ENCODE results near the gene GOLGA8R.
"Not testable (repeated sequence)": the region's sequence is repeated elsewhere in the genome, so short reads cannot be mapped to it uniquely, and the experiment has no call there.

DNA sequence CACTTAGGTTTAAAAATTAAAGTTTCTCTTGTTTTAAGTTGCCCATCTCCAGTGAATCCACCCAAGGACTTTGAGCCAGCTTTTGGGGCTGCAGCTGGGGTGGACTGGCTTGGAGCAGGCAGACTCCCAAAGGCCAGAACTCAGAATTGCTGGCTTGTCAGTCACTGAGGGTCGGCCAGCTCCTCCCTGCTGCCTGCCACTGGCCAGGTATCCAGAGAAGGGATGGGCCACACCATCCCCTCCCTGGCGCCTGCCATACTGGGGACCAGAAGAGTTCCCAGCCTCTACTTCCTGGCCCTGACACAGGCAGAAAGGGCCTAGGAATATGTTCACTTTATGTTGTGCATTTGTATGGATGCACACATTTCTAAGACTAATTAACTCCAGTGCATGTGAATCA lies 53.1 kb downstream of the GOLGA8R start:
- TF ChIP-seq CTCF, POLR2A (IDR thresholded peaks at IDR 0.05): not testable (repeated sequence)

Data from right lobe of liver (tissue), 4 donors.